Stimulated activated CD4-positive, alpha-beta T cell treated with anti-CD3 and anti-CD28 coated beads, Interleukin-1b, Interleukin-23, amount 100 ng/mL, for 4 hours (primary cell): ENCODE results near the gene TRAM2.
A peak's percentile ranks its signal among the peaks of the same experiment; 100 is the strongest.

Source experiments
- DNase-seq, 2 donors: peaks; one replicate each; pipeline ENCODE4 v3.0.0-alpha.2; 2020; ENCODE audit warnings: low read depth in 2 of 2

The TRAM2 gene, protein sequence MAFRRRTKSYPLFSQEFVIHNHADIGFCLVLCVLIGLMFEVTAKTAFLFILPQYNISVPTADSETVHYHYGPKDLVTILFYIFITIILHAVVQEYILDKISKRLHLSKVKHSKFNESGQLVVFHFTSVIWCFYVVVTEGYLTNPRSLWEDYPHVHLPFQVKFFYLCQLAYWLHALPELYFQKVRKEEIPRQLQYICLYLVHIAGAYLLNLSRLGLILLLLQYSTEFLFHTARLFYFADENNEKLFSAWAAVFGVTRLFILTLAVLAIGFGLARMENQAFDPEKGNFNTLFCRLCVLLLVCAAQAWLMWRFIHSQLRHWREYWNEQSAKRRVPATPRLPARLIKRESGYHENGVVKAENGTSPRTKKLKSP

DNA sequence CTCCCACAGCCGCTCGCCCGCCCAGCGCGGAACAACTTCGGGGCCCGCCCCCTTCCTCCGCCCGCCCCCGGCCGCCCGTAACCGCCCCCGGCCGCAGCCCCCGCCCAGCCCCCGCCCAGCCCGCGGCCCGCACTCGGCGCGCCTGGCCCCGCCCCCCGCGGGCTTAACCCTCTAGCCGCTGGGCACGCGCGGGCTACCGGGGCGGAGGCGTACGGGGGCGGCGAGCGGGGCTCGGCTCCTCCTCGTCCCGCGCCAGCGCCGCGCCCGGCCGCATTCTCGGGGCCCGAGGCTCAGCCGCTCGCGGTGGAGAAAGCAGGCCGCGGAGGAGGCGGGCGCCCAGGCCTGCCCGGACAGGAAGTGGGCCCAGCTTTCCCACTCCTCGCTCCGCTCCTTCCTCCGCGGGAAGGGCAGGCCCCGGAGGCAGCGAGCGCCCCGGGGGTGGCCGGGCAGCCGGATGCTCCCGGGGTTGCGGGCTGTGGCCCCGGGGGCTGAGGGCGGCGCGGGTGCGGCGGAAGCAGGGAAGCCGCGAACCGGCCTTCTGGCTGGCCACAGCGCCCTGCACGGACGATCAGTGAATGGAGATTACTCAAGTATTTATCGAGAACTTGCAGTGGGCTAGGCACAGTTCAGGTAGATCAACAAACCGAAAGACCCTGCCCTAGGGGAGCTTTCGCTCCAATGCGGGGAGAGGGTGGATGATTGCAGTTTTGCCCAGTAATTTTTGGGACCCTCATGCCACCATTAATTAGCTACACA, at the start of gene TRAM2:
Gene TRAM2 (minus strand): TSS at position 39 of the 756 bp plus-strand sequence. CDS start 145 bp downstream, outside the sequence.
- peak; percentile 65 to 78 for DNase-seq

- DNase-seq, result no peak
Measured at GRCh38 chr6:52622810-52623209, 46.0 kb upstream of the TRAM2 start.

GRCh38 chr6:52621631-52622030, 44.8 kb upstream of the TRAM2 start:
- DNase-seq, result no peak

- DNase-seq, result no peak
Measured at GRCh38 chr6:52620906-52621190, 44.0 kb upstream of the TRAM2 start.

DNA sequence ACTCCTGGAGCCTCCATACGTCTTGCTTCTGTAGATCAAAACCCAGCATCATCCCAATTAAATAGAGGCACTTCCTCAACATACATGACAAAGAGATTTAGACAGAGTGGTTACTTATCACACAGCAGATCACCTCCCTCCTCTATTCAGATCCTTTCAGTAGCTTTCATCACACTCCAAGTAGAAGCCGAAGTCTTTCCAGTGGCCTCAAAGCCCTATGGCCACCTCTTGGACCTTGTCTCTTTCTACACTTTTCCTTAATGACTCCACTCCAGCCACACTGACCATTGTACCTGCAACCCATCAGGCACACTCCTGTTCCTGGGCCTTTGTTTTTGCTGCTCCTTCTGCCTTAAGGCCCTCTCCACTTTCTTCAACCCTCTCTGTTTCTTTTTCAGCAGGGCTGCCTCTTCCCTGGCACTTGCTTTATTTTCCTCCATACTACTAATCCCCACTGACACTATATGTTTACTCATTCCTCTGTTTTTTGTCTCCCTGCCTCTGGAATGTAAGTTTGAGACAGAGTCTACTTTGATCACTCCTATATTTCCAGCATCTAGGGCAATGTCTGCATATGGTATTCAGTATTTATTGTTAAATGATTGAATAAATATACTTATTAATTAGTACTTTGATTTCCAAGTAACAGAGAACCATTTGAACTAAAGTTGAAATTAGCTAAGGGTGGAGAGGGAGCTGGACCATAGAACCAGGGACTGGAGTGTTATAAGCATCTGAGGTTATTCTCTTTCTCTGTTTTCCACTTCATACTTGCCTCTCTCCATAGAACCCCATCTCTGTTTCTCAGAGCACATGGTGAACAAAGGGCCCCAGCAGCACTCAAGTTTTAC, 43.4 kb upstream of the TRAM2 start:
- DNase-seq, result no peak

DNA sequence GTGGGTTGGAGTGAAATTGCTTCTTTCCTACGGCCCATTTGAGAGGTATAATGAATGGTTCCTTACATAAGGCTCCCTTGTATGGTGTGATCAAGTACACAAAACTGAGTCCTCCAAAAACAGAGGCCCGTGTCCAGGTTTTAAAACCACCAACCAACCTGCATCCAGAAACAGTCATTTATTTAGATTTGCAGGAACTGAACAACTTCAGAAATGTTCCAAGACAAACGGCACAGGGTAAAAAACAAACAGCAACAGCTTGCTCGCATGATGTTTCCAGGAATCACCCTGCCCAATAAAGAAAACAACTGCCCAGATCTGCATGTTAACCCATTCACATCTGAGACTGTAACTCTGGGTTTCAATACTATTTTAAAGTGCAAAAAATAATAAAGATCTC, 40.2 kb upstream of the TRAM2 start:
- no peak for DNase-seq

- no peak for DNase-seq
Measured at GRCh38 chr6:52616059-52616690, 39.3 kb upstream of the TRAM2 start.

DNA sequence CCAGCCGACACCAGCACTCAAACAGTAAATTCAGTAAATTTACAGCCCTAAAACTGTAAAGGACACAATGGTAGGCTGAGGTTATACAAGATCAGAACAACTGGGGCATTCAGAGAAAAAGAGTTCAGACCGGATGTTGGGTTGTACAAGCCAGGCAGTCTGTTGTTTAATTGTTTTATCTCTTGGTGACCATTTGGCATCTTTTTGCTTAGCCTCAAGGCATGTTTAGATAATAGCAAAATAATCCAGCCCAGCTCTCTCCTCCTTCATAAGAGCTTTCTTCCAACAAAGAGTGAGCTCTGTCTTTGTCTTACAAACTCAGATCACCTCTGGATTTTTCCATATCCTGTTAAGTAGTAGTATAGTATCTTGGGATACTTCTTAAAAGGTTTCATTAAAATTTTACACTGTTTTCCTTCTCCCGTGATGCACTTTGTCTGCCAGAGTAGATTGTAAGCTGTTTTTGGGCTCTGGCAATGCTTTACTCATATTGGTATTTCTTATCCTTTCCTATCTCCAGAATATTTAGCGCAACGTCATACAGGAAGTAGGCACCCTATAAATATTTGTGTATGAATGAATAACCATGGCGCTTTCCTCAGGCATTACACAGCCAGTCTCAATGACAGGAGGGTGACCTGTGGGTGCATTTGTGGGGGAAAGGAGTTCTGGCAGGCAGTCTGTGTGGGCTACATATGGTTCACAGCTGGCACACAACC, 35.6 kb upstream of the TRAM2 start:
- DNase-seq, result no peak

DNA sequence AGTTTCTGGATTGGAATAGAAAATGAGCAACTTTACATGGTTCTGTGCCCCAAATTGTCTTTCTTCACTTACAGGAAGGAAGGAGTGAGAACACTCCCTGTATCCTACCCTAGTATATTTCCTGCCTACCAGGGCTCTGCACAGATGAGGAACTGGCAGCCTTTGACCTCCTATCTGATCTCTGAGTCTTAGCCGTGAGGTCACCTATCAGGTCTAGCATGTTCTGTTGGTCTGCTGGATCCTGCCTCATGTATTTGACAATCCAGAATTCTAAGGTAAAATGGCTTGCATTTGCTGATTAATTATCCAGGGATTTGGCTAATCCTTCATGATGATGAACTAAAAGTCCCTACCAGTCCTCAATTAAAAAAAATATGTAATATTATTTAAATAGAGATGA, 35.0 kb upstream of the TRAM2 start:
- DNase-seq, result no peak

DNA sequence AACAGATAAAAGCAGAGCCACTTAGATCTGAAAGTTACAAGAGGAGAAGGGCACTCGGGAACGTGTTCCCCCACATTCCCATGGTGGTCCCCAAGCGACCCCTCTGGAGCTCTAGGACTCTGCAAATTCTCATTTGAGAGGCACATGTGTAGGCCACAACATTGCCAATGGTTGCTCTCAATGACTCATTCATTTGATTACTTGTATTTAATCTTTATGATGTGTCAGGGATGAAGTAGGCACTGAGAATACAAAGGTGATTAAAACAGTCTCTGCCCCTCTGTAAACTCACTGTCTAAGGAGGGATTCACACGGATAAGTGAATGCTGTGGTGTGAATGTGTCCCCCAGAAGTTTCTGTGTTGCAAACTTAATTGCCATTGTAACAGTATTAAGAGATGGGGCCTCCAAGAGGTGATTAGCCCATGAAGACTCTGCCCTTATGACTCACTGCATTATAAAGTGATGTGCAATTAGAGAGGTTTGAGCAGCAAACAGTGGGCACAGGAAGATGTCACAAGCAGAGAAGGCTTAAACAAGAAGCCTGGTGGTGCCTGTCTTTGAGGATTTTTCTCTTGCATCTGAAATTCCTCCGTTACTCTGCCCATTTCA, 34.0 kb upstream of the TRAM2 start:
- DNase-seq, result no peak

DNA sequence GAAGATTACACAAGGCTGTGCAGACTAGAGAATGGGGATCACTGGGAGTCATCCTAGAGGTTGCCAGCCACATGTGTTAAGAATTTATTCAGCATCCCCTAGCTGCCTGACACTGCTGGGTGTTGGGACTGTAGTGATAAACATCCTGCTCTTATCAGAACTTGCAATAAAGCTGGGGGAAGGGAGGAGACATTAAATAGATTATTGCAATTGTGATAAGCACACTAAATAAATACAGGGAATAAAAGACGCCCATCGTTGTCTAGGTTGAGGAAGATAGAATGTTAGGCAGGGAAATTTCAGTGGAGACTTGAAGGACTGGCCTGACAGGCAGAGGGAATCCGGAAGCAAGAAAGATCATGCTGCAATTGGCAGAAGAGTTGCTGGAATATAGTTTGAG, 33.2 kb upstream of the TRAM2 start:
- no peak for DNase-seq

- DNase-seq, result no peak
Measured at GRCh38 chr6:52605610-52606185, 28.8 kb upstream of the TRAM2 start.

DNA sequence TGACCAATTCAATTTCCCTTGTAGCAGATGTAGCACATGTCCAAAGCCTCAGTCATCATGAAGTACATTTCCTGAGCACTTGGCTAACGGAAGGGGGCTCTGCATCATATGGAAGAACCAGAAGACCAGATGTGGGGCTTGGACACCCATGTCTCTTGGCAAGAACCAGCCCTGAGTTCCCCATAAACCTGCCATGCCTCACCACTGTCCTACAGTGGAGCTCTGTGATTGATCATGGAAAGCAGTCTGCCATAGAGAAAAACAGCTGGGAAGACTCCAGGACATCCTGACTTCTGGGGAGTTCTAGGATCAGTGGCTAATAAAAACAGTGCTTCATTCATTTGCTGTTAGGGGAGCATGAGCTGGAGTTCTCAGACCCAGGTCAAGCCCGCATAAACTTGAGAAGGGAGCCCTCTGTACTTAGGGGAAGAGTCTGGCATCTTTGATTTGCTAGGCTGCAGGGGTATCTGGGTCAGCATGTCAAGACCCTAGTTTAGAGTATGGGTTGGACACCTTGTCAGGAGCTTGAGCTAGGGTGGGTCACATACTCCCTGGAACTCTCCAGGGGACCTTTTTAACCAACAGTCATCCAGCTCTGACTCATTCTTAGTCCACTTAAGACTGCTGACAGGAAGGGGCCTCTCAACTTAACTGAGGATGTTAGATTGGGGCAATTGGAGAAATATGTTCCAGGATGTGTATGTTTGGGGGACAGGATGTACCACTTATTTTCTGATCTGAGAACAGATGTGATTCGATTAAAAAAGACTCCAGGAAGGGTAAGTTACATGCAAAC, 26.3 kb upstream of the TRAM2 start:
- no peak for DNase-seq

DNA sequence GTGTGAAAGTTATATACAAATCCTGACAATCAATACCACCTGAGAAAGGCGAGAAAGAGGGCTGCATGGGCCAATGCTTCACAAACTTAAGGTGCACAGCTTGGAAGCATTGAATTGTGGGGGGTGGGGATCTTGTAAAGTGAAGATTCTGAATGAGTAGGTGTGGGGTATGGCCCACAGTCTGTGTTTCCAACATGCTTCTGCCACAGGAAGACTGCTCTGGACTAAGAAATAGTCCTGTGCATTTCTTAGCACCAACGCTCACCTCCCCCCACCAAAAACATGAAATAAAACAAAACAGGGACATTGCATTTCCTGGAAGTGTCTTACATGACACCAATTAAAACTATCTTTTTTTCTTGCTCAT, 21.9 kb upstream of the TRAM2 start:
- DNase-seq, result no peak

DNA sequence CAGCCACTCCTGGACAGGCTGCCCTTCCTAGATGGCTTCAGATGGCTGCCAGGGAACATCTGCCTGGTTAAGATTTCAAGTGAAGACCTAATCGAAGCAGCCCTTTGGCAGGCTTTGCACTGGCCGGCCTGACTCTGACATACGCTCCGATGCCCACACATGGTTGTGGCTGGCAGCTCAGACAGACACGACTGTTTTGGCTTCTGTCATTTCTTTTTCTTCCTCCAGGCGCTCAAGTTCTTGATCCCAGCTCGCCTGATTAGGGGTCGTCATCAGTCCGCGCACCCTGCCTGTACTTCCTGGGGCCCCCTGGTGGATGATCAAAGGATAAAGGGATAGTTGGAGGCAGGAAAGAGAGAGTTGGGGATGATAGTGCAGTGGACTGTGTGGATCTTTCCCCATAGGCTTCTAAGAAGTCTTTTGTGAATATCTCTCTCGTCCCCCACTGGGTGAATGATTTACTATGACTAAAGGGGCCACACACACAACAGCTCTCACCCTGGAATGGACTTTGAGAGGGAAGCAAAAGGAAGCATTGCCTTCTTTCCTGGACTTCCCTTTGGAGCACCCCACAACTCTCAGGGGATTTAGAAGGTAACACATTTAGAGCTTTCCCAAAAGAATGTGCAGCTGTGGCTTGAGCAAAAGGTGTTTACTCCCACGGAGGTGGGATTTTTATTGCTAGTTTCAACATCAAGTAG, 21.4 kb upstream of the TRAM2 start:
- DNase-seq, result no peak

DNA sequence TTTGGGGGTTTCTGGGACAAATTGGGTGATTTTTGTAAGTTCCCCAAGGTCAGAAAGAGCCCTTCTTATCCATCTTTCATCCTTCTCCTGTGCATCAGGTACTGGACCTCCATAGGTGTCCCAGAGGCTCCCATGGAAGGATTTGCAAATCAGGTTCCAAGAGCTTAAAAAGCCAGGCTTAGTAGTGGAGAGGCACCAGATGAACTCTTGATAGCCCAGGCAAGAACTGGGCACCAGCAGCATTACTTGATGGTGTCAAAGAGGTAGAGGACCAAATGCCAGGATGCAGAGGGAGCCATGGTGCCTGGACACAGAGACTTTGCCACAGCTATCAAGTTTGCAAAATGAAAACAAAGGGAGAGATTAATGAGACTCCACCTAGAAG, 20.9 kb upstream of the TRAM2 start:
- no peak for DNase-seq

DNA sequence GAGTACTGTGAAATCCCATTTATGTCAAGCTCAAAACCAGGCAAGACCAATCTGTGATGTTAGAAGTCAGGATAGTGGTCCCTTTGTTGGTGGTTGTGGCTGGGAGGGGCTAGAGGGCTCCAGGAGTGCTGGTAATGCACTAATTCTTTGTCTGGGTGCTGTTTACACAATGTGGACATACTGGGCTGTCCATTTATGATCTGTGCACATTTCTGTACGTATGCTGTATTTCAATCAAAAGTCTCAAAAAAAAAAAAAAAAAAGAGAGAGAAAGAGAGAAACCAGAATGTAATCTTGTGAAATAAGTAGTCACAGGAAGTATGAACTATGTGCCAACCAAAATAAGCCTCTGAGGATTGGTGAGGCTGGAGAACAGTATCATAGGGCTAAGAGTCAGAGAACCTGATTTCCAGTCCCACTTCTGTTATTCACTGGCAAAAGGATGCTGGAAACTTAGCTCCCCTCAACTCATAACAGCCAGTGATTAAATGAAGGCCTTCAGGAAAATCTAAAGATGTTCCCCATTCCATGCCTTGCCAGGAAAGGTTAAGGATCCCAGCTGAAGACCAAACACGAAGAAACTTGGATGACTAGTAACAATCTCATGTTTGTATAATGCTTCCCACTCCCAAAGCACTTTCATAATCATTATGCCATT, 19.6 kb upstream of the TRAM2 start:
- DNase-seq, result no peak

DNA sequence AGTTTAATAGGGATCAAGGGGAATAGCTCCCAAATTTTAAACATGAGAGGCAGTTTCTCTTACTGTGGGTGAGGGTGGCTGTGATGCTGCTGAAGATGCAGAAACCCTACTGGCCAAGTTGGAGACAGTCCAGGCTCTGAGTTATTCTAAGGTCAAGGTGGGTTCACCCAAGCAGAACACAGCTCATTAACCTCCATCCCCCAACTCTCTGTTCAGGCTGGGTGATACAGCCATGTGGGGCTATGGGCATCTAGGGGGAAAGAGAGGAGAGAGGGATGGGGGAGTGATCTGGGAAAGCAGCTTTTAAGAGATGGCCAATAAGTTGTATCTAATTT, 18.9 kb upstream of the TRAM2 start:
- no peak for DNase-seq
